Measurements from ENCODE around the gene PRPS2.

The PRPS2 gene

DNA sequence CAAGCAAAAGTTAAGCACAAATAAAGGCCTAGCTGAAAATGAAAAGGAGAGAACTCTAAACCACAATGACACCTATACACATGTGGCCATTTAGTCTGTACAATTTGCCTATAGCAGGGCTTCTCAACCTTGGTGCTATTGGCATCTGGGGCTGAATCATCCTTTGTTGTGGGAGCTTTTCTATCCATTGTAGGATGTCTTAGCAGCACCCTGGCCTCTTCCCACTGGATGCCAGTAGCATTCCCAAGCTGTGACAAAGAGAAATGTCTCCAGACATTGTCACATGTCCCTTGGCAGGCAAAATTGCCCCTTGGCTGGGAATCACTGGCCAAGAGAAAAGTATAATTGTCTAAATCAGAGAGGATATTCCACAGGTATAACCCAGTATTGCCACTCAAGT, 13.5 kb upstream of the PRPS2 start:
- TF ChIP-seq YY1 (IDR thresholded peaks at IDR 0.05; ENCODE audit: low read depth) (no peak), CEBPB (IDR thresholded peaks at IDR 0.05) (no peak), NFIC (IDR thresholded peaks at IDR 0.05) (no peak)

DNA sequence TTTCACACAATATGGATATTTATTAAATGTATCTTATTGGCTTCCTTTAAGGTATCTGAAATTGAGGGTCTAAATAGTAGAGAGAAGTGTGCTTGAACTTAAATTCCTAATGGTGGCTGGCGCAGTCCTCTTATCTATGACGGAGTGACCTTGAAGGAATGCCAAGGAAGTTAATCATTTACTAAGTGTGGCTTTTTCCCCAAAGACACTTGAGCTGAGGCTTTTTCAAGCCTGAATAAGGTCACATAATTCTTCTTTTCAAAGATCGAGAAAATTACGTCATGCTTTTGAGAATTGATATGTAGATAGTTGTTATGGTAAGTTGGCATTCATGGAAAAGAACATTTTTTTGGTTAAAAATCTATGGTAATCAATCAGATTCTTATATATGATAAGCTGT, 11.7 kb upstream of the PRPS2 start:
- no peak for TF ChIP-seq RAD21 (IDR thresholded peaks at IDR 0.05; ENCODE audit: low read depth)
- no peak for TF ChIP-seq NFIC (IDR thresholded peaks at IDR 0.05)
- TF ChIP-seq, protein P1, sequence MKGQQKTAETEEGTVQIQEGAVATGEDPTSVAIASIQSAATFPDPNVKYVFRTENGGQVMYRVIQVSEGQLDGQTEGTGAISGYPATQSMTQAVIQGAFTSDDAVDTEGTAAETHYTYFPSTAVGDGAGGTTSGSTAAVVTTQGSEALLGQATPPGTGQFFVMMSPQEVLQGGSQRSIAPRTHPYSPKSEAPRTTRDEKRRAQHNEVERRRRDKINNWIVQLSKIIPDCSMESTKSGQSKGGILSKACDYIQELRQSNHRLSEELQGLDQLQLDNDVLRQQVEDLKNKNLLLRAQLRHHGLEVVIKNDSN (IDR thresholded peaks at IDR 0.05) = no peak
- TF ChIP-seq YY1 (IDR thresholded peaks at IDR 0.05; ENCODE audit: low read depth) = no peak
- TF ChIP-seq, protein P2, sequence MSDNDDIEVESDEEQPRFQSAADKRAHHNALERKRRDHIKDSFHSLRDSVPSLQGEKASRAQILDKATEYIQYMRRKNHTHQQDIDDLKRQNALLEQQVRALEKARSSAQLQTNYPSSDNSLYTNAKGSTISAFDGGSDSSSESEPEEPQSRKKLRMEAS (IDR thresholded peaks at IDR 0.05) = no peak
- TF ChIP-seq FOXM1 (IDR thresholded peaks at IDR 0.05; ENCODE audit: borderline replicate concordance, low read depth) = no peak
- no peak for TF ChIP-seq EP300 (IDR thresholded peaks at IDR 0.05; ENCODE audit: borderline replicate concordance)

DNA sequence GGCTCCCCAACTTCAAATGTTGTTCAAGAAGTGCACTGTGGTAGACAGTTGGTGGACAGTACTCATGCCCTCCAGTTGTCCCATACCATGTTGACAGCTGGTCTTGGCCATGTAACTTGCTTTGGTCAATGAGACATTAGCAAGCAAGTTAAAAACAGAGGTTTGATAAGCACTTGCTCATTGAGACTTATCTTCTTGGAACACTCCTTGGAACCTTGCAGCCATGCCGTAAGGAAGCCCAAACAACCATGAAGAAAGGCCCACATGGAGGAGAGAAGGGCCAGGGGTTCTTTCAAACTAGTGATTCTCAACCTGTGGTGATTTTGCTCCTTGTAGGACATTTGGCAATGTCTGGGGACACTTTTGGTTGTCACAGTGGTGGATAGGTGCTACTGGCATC, 2.6 kb upstream of the PRPS2 start:
- no peak for TF ChIP-seq TAF1 (IDR thresholded peaks at IDR 0.05; ENCODE audit: low read depth)

DNA sequence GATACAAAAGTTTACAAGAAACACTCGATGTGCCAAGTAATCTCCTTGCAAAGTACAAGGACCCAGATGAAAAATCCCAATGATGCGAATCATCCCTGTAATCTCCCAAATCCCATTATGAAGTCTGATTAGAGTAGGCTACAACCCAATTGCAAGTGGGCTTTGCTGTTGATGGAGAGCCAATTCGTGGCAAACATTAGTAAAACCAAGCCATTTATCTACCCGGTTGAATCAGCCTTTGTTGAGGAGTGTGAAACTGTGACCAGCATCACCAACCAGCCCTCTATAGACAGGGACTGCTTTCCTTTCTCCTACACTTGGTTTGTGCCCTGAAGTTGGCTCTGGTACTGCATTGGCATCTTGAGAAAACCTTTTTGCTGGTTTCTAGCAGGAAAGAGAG, 1.2 kb upstream of the PRPS2 start:
- TF ChIP-seq NFIC (IDR thresholded peaks at IDR 0.05) = no peak
- no peak for TF ChIP-seq TEAD4 (IDR thresholded peaks at IDR 0.05)

DNA sequence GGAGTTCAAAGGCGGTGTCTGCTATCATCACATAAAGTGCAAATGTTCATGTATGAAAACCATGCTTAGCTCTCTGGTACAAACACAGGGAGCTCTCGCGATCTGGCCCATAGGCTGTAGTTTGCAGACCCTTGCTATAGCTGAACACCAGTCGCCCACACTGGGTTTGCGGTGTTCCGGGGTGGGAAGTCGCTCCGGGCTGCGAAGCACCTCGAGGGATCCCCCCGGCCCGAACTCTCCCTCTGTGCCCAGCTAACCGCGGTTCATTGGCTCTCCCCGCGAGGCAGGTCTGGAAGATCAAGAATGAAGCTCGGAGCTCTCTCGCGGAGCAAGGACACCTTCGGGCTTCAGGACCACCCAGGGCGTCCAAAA, 341 bp upstream of the PRPS2 start:
- no peak for TF ChIP-seq TAF1 (IDR thresholded peaks at IDR 0.05; ENCODE audit: low read depth)
- TF ChIP-seq EGR1 (IDR thresholded peaks at IDR 0.05) = no peak
- TF ChIP-seq, protein P1 (IDR thresholded peaks at IDR 0.05) = no peak
- TF ChIP-seq, protein P2 (IDR thresholded peaks at IDR 0.05) = no peak
- TF ChIP-seq TEAD4 (IDR thresholded peaks at IDR 0.05) = no peak
- TF ChIP-seq RAD21 (IDR thresholded peaks at IDR 0.05; ENCODE audit: low read depth) = no peak
- TF ChIP-seq TCF12 (IDR thresholded peaks at IDR 0.05; ENCODE audit: low read depth) = no peak
- no peak for TF ChIP-seq CREB1 (IDR thresholded peaks at IDR 0.05; ENCODE audit: low read depth)
- no peak for TF ChIP-seq CEBPB (IDR thresholded peaks at IDR 0.05)
- TF ChIP-seq, protein P3, sequence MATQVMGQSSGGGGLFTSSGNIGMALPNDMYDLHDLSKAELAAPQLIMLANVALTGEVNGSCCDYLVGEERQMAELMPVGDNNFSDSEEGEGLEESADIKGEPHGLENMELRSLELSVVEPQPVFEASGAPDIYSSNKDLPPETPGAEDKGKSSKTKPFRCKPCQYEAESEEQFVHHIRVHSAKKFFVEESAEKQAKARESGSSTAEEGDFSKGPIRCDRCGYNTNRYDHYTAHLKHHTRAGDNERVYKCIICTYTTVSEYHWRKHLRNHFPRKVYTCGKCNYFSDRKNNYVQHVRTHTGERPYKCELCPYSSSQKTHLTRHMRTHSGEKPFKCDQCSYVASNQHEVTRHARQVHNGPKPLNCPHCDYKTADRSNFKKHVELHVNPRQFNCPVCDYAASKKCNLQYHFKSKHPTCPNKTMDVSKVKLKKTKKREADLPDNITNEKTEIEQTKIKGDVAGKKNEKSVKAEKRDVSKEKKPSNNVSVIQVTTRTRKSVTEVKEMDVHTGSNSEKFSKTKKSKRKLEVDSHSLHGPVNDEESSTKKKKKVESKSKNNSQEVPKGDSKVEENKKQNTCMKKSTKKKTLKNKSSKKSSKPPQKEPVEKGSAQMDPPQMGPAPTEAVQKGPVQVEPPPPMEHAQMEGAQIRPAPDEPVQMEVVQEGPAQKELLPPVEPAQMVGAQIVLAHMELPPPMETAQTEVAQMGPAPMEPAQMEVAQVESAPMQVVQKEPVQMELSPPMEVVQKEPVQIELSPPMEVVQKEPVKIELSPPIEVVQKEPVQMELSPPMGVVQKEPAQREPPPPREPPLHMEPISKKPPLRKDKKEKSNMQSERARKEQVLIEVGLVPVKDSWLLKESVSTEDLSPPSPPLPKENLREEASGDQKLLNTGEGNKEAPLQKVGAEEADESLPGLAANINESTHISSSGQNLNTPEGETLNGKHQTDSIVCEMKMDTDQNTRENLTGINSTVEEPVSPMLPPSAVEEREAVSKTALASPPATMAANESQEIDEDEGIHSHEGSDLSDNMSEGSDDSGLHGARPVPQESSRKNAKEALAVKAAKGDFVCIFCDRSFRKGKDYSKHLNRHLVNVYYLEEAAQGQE (IDR thresholded peaks at IDR 0.05; ENCODE audit: low read depth) = no peak
- no peak for TF ChIP-seq YY1 (IDR thresholded peaks at IDR 0.05; ENCODE audit: low read depth)
- TF ChIP-seq EP300 (IDR thresholded peaks at IDR 0.05; ENCODE audit: borderline replicate concordance) = no peak
- TF ChIP-seq NFIC (IDR thresholded peaks at IDR 0.05) = no peak
- no peak for TF ChIP-seq ZBTB7A (IDR thresholded peaks at IDR 0.05; ENCODE audit: low read depth)

DNA sequence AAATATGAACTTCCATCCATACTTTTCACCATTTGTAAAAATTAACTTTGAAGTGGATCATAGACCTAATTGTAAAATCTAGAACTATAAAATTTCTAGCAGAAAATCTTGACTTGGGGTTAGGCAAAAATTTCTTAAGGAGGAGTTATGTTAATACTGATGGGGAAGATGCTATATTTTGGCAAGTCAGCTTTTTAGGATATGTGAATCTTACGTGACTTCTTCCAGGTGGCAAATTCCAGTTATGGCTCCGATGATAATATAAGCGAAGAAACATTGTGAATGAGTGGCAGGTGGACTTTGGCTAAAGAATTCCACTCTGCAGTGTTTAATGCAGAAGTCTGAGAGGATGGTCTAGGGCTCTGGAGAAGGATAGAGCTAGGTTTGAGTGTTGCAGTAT, 1.5 kb downstream of the PRPS2 start:
- TF ChIP-seq TEAD4 (IDR thresholded peaks at IDR 0.05) = no peak
- no peak for TF ChIP-seq CEBPB (IDR thresholded peaks at IDR 0.05)
- TF ChIP-seq EP300 (IDR thresholded peaks at IDR 0.05; ENCODE audit: borderline replicate concordance) = no peak
- TF ChIP-seq, protein P2 (IDR thresholded peaks at IDR 0.05) = no peak
- TF ChIP-seq, protein P3 (IDR thresholded peaks at IDR 0.05; ENCODE audit: low read depth) = no peak
- TF ChIP-seq TCF12 (IDR thresholded peaks at IDR 0.05; ENCODE audit: low read depth) = no peak
- TF ChIP-seq, protein P1 (IDR thresholded peaks at IDR 0.05) = no peak
- no peak for TF ChIP-seq ZBTB7A (IDR thresholded peaks at IDR 0.05; ENCODE audit: low read depth)
- no peak for TF ChIP-seq CREB1 (IDR thresholded peaks at IDR 0.05; ENCODE audit: low read depth)
- TF ChIP-seq NFIC (IDR thresholded peaks at IDR 0.05) = no peak
- TF ChIP-seq FOXM1 (IDR thresholded peaks at IDR 0.05; ENCODE audit: borderline replicate concordance, low read depth) = no peak

DNA sequence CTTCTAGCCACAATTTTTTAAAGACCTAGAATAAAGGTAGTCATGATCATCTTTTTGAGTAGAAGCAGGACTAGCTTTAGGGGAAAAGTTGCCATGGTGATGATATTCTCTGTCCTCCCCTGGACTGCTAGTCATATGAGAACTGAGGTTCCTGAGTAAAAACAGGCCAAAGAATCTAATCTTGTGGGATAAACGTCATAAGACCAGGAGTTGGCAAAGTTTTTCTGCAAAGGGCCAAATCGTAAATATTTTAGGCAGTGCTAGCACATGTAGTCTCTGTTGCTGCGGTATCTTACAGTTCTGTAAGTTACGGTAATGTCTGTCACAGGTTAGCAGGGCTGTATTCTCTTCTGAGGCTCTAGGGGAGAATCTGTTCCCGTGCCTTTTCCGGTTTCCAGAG, 3.4 kb downstream of the PRPS2 start:
- TF ChIP-seq ZBTB7A (IDR thresholded peaks at IDR 0.05; ENCODE audit: low read depth) = no peak
- no peak for TF ChIP-seq TEAD4 (IDR thresholded peaks at IDR 0.05)
- TF ChIP-seq TAF1 (IDR thresholded peaks at IDR 0.05; ENCODE audit: low read depth) = no peak
- TF ChIP-seq CEBPB (IDR thresholded peaks at IDR 0.05) = no peak
- TF ChIP-seq NFIC (IDR thresholded peaks at IDR 0.05) = no peak
- TF ChIP-seq TCF12 (IDR thresholded peaks at IDR 0.05; ENCODE audit: low read depth) = no peak
- TF ChIP-seq EGR1 (IDR thresholded peaks at IDR 0.05) = no peak
- TF ChIP-seq, protein P1 (IDR thresholded peaks at IDR 0.05) = no peak
- no peak for TF ChIP-seq RAD21 (IDR thresholded peaks at IDR 0.05; ENCODE audit: low read depth)
- no peak for TF ChIP-seq FOXM1 (IDR thresholded peaks at IDR 0.05; ENCODE audit: borderline replicate concordance, low read depth)

Data from Ishikawa (cell line).